CD14-positive monocyte (primary cell): ENCODE results near the gene WRNIP1. TPM values are rescaled to one million over a fixed set of nuclear protein-coding genes. Genes with fewer than 3 reads are reported as not detected.

Source experiments
- DNase-seq, 3 donors: peaks; one replicate each; pipeline ENCODE4 v3.0.0-alpha.2; 2011 to 2022
- H2AFZ ChIP-seq: 2 replicates; pipeline ENCODE4 v1.6.0; 2012; ENCODE audit warnings: mild to moderate bottlenecking, low read depth, low read length, inconsistent platforms; ENCODE audit not compliant: insufficient read depth, poor library complexity, severe bottlenecking
- H3K27ac ChIP-seq, 2 donors: 1 replicate in 1 of 2; 2 replicates in 1 of 2; pipeline ENCODE4 v1.5.1; 2012 to 2013; ENCODE audit warnings: low read length in 2 of 2, control low read depth in 1 of 2, inconsistent platforms in 1 of 2, low read depth in 1 of 2, mild to moderate bottlenecking in 1 of 2
- H3K27me3 ChIP-seq, 2 donors: one replicate each; pipeline versions ENCODE4 v1.6.0 to v1.6.1; 2011 to 2013; ENCODE audit warnings: low read length in 2 of 2; ENCODE audit not compliant: control insufficient read depth in 2 of 2, insufficient read depth in 2 of 2
- H3K36me3 ChIP-seq, 2 donors: replicated peaks in 1 of 2; 1 replicate in 1 of 2; 2 replicates in 1 of 2; pipeline versions ENCODE4 v1.5.1 to v1.6.1; 2012 to 2013; ENCODE audit warnings: low read length in 2 of 2, control low read depth in 1 of 2, inconsistent platforms in 1 of 2, mild to moderate bottlenecking in 1 of 2; ENCODE audit not compliant: insufficient read depth in 2 of 2, control insufficient read depth in 1 of 2
- H3K4me1 ChIP-seq, 2 donors: 1 replicate in 1 of 2; 2 replicates in 1 of 2; pipeline versions ENCODE4 v1.5.1 to v1.6.1; 2012 to 2013; ENCODE audit warnings: low read length in 2 of 2, control low read depth in 1 of 2, inconsistent platforms in 1 of 2, mild to moderate bottlenecking in 1 of 2, moderate library complexity in 1 of 2; ENCODE audit not compliant: insufficient read depth in 2 of 2, control insufficient read depth in 1 of 2
- H3K4me2 ChIP-seq: replicated peaks from 2 replicates; pipeline ENCODE3; 2012; ENCODE audit warnings: low read length, moderate library complexity, mild to moderate bottlenecking; ENCODE audit not compliant: poor library complexity, severe bottlenecking; ENCODE audit errors: extremely low read depth
- H3K4me3 ChIP-seq, 3 experiments: fragments of 200-600 bp in 1 of 3; sonication (generic) in 1 of 3; replicated peaks in 1 of 3; 1 replicate in 2 of 3; 2 replicates in 1 of 3; pipeline ENCODE4 v1.5.1; 2011 to 2013; ENCODE audit warnings: low read length in 3 of 3, mild to moderate bottlenecking in 3 of 3, control low read depth in 2 of 3, low read depth in 2 of 3, inconsistent platforms in 1 of 3, moderate library complexity in 1 of 3
- H3K79me2 ChIP-seq: 2 replicates; pipeline ENCODE4 v1.6.0; 2012; ENCODE audit warnings: mild to moderate bottlenecking, control low read depth, inconsistent platforms, low read length, moderate library complexity; ENCODE audit not compliant: insufficient read depth
- H3K9ac ChIP-seq: 2 replicates; pipeline ENCODE4 v1.6.0; 2017; ENCODE audit warnings: low read length, mild to moderate bottlenecking; ENCODE audit not compliant: insufficient read depth, poor library complexity, severe bottlenecking
- H3K9me3 ChIP-seq, 2 donors: replicated peaks in 1 of 2; 1 replicate in 1 of 2; 2 replicates in 1 of 2; pipeline versions ENCODE4 v1.5.1 to v1.6.1; 2012 to 2013; ENCODE audit warnings: low read length in 2 of 2, control low read depth in 1 of 2; ENCODE audit not compliant: control insufficient read depth in 1 of 2, insufficient read depth in 1 of 2
- H4K20me1 ChIP-seq: 2 replicates; pipeline ENCODE4 v1.6.0; 2012; ENCODE audit warnings: mild to moderate bottlenecking, low read length, control low read depth, moderate library complexity; ENCODE audit not compliant: insufficient read depth
- H3K27ac Mint-ChIP-seq, 7 donors: one replicate each; pipeline ENCODE4 v1.8.0; 2020; ENCODE audit warnings: mild to moderate bottlenecking in 7 of 7, mixed read lengths in 7 of 7, moderate library complexity in 6 of 7, inconsistent platforms in 2 of 7
- H3K27me3 Mint-ChIP-seq, 3 donors: one replicate each; pipeline ENCODE4 v1.8.0; 2021 to 2022; ENCODE audit warnings: low read depth in 3 of 3, mild to moderate bottlenecking in 3 of 3, mixed read lengths in 3 of 3, moderate library complexity in 3 of 3, inconsistent platforms in 1 of 3
- H3K36me3 Mint-ChIP-seq, 2 donors: one replicate each; pipeline ENCODE4 v1.8.0; 2020; ENCODE audit warnings: mixed read lengths in 2 of 2, inconsistent platforms in 1 of 2, mild to moderate bottlenecking in 1 of 2
- H3K4me1 Mint-ChIP-seq: one replicate; pipeline ENCODE4 v1.8.0; 2020; ENCODE audit warnings: mild to moderate bottlenecking, mixed read lengths
- H3K4me3 Mint-ChIP-seq, 2 donors: one replicate each; pipeline ENCODE4 v1.8.0; 2020; ENCODE audit warnings: mild to moderate bottlenecking in 2 of 2, mixed read lengths in 2 of 2, moderate library complexity in 1 of 2
- H3K9me3 Mint-ChIP-seq, 7 donors: one replicate each; pipeline ENCODE4 v1.8.0; 2020 to 2022; ENCODE audit warnings: mixed read lengths in 7 of 7, mild to moderate bottlenecking in 6 of 7, moderate library complexity in 6 of 7, inconsistent platforms in 2 of 7
- CTCF ChIP-seq: fragments of 200-600 bp; IDR thresholded peaks from one replicate; pipeline ENCODE4 v1.8.0; 2022; ENCODE audit warnings: antibody characterized with exemption, mild to moderate bottlenecking
- whole genome bisulfite sequencing: methylation state at CpG from one replicate; pipeline ENCODE4 v1.1.5; 2013; ENCODE audit warnings: missing lambda C conversion rate; ENCODE audit not compliant: insufficient coverage; 5-methylcytosine and 5-hydroxymethylcytosine counted together
- intact Hi-C, 2 donors: fragments of 100-400 bp; cut with micrococcal nuclease; formaldehyde crosslinking; loops; one replicate each; pipeline versions ENCODE4 v1.15.0 to v1.15.1; 2023
- polyA plus RNA-seq, 3 donors: library from polyadenylated mRNA; depleted of rRNA in 1 of 3; unstranded in 2 of 3; stranded (reverse) in 1 of 3; fragments of 300-500 nt in 2 of 3; fragments of >200 nt in 1 of 3; fragmentation: Illumina TruSeq in 2 of 3; gene quantifications; 1 replicate in 2 of 3; 2 replicates in 1 of 3; pipeline ENCODE4 v1.2.3, GENCODE V29; 2012 to 2021

Gene WRNIP1
- polyA plus RNA-seq, 3 donors = 17.5 to 25.8 (median 17.8) TPM

- no peaks in the 10 kb centered on the region for H3K27me3 ChIP-seq
- no peaks in the 10 kb centered on the region for H3K79me2 ChIP-seq
- H3K27ac Mint-ChIP-seq = peak overlapping the region in 4 of 7 donors; percentile 44 to 74 (median 67)
- no peak overlapping the region for H3K4me3 ChIP-seq
- peaks cover 14% of the 10 kb centered on the region for H3K4me1 Mint-ChIP-seq
- H3K36me3 Mint-ChIP-seq = no peaks in the 10 kb centered on the region
- no peaks in the 10 kb centered on the region for H3K36me3 ChIP-seq
- no peak overlapping the region for H3K4me3 Mint-ChIP-seq
- intact Hi-C loops = no loop called here
- H2AFZ ChIP-seq = no peak overlapping the region
- peak overlapping the region in 1 of 2 donors; percentile 38 for H3K27ac ChIP-seq
- DNase-seq = no peak
- H3K9me3 ChIP-seq = no peaks in the 10 kb centered on the region
- H3K9me3 Mint-ChIP-seq = peaks cover 0 to 6% (median 2%) of the 10 kb centered on the region in 7 donors
- WGBS = no CpG with 5 or more reads among the region's 3 CpGs
- H4K20me1 ChIP-seq = no peaks in the 10 kb centered on the region
- no peak for TF ChIP-seq CTCF
- H3K4me2 ChIP-seq = no peak overlapping the region
- H3K4me1 ChIP-seq = peaks cover 11 to 17% of the 10 kb centered on the region in 2 donors
- no peak overlapping the region for H3K9ac ChIP-seq
- H3K27me3 Mint-ChIP-seq = peaks cover 0 to 5% (median 3%) of the 10 kb centered on the region in 3 donors
Observed at GRCh38 chr6:2756687-2757224, 8.4 kb upstream of the WRNIP1 start.

- 100% methylated on average over 2 of the region's 3 CpGs for WGBS
- Mint-ChIP-seq H3K9me3 (peaks cover 0 to 12% (median 2%) of the 10 kb centered on the region in 7 donors), H3K27ac (no peak overlapping the region), H3K4me1 (peaks cover 21% of the 10 kb centered on the region), H3K4me3 (no peak overlapping the region), H3K36me3 (no peaks in the 10 kb centered on the region), H3K27me3 (peaks cover 0 to 2% (median 0%) of the 10 kb centered on the region in 3 donors)
- no peak overlapping the region for H3K4me3 ChIP-seq
- no peaks in the 10 kb centered on the region for H3K79me2 ChIP-seq
- no peak overlapping the region for H3K9ac ChIP-seq
- no peak for TF ChIP-seq CTCF
- intact Hi-C loops = no loop called here
- no peaks in the 10 kb centered on the region for H4K20me1 ChIP-seq
- H3K27me3 ChIP-seq = no peaks in the 10 kb centered on the region
- peaks cover 0 to 6% of the 10 kb centered on the region in 2 donors for H3K9me3 ChIP-seq
- H3K4me2 ChIP-seq = no peak overlapping the region
- no peaks in the 10 kb centered on the region for H3K36me3 ChIP-seq
- H3K27ac ChIP-seq = no peak overlapping the region
- no peak overlapping the region for H2AFZ ChIP-seq
- peaks cover 20 to 24% of the 10 kb centered on the region in 2 donors for H3K4me1 ChIP-seq
- DNase-seq = no peak
Observed at GRCh38 chr6:2758980-2759379, 6.2 kb upstream of the WRNIP1 start.
